NCI-H1930 (cell line): Measurements from ENCODE around the gene DNAJB11.
"Not testable (repeated sequence)": the region's sequence is repeated elsewhere in the genome, so short reads cannot be mapped to it uniquely, and the experiment has no call there.

Experiments used
- DNase-seq, 2 experiments: peaks; one replicate each; lab custom pipeline; 2025; lab: John Stamatoyannopoulos, UW

The DNAJB11 gene

DNA sequence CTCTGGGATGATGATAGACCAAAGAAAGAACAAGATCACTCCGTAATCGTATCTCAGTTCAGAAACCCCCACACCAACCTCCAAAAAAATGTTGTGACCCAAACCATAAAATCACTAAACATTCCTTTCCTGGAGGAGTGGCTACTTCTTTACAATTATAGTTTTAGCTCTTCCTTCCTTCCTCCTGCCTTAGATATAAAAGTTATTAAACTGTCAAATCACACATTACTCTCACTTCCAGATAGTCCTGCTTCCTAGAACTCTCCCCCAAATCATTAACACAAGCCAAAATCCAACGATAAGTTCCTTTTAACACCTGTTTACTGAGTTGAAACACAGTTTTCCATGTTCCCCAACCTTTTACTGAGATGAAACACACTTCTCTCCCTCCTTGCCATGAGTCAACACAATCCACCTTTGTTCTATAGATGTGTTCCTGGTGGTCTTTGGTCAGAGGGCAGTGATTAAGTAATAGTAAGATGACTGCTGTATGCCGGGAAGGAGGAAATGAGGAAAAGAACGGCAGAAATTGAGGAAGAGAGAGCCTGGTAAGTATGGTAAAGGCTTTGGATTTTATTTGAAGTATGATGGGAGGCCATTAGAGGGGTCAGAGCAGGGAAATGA lies 18.0 kb upstream of the DNAJB11 start:
- no peak for DNase-seq

DNA sequence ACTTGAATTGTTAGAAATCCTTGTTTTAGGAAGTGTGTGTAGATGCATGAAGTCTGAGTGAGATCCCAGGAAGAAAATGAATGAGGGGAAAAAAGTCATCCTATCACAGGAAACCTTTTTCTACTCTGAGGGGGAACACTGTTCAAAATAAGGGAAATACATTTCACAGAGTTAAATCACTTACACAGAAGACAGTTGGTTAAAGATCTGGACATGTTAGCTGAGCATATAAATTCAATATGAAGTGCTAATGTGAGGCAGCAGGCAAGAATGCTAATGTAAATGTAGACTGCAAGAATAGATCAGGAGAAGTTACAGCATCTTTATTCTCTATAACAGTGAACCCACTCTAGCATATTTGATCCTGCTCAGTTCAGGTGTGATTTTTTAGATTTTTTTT lies 5.9 kb upstream of the DNAJB11 start:
- no peak for DNase-seq

DNA sequence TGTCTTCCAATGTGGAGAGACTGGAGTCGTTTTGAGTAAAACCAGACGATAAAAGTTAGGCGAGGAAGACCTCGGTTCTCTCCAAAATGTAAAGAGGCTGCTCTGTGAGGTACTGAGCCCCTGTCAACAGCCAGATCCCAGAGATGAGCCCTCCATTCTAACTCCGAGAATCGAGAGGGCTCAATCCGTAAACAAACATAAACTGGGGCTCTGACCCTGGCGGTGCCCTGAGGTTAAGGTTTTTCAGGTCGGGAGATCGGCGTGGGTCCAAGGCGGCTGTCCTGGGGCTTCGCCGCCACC lies 3.8 kb upstream of the DNAJB11 start:
- no peak for DNase-seq

DNA sequence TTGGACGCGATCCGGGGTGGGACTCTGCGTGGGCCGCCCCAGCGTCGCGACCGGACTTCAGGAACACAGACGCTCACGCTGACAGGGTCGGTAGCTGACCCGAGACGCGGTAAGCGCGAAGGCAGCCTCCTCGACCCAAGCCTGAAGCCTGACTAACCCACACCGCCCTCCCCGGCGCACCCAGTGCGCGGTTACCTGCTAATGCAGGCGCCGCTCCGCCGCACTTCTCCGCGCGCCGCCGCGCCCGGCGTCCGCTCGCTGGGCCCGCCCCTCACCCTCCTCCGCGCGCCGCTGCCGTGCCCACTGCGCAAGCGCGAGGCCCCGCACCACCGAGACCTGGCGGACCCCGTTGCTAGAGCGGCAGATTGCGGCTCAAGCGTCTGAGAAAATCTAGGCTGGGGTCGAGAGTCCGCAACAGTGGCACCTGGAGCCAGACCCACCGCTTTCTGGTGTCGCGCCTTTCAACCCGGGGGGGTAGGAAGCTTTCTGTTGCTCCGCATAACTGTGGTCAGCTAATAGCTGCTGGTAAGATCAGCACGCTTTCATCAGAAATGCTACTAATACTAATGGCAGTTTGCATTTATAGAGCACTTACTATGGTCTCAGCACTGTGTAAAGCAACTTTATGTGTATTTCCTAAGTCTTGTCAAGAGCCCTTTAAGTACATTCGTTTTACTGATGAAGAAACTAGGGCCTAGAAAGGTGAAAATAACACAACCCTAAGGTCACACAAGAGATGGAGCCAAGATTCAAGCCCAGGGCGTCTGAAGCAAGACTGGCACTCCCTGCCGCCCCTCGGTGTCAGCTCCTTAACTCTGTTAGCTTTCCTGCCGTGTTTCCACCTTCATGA lies 3.2 kb upstream of the DNAJB11 start, which contains the start of gene TBCCD1:
Gene TBCCD1 (minus strand): TSS at position 268 of the 850 bp plus-strand sequence. CDS start 3,010 bp downstream, outside the sequence.
- peak; percentile 66 to 85 for DNase-seq

DNA sequence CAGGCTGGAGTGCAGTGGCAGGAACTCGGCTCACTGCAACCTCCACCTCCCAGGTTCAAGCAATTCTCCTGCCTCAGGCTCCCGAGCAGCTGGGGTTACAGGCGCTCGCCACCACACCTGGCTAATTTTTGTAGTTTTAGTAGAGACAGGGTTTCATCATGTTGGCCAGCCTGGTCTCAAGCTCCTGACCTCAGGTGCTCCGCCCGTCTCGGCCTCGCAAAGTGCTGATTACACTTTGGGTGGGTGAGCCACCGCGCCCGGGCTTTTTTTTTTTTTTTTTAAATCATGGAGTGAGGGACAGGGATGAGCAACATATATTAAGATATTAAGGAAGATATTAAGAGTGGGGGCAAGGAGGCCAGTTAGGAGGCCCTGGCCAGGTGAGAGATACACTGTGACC lies 1.2 kb upstream of the DNAJB11 start:
- not testable (repeated sequence) for DNase-seq

DNA sequence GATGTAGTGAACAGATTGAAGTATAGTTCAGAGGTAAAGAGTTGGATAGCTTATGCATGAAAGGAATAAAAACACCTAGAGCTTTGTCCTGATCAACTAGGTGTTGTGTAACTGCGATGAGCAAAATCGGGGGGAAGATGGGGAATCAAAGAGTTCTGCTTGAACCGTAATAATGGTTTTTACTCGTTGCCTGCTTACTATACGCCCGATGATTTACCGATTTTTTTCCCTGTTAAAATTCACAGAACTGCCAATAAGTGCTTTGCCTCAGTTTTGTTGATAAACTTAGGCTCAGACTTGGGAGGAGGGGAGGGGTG lies 783 bp upstream of the DNAJB11 start:
- DNase-seq: no peak

DNA sequence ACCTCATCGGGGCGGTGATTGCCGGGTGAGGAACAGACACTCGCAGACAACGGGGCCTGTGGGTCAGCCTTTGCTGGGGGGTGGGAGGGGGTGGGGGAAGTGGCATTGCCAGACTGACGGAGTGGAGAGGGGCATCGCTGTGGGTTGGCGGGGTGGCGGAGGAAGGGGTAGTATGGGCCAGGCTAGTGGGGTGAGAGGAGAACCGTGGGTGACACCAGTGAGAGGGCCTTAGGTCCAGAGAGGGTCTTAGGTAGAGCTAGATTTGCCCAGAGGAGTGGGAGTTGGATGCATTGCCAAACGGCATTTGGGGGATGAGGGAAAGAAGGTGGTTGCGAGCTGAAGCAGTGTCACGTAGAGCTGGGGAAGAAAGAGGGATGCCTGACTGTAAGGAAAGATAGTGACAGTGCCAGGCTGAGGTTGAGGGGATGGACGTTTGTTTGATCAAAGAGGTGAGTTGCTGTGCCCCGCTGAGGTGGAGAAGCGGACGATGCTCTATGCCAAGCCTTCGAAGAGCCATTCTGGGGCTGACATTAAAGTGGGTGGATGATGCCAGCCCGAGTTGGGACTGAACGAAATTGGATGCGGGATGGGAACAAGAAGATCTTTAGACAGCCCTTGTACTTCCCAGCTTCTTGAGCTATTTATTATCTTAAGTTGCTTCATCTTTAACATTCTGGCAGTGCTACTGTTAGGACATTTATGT lies 572 bp downstream of the DNAJB11 start:
- DNase-seq: no peak

DNA sequence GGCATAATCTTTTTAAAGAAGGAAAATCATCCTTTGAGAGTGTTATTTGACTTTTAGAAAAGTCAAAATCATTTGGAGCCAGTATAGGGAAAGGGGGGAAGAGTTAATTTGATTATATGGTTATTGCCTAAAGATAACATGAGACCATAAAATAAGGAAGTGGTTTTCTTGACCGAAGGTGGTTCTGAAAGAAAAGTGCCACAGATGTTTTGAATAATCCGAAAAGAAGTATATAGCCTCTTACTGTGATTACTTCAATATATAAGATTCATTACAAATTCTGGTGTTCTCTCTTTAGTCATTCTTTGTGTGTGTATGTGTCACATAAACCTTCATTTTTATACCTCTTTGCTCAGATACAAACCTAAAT lies 1.1 kb downstream of the DNAJB11 start:
- DNase-seq: no peak

DNA sequence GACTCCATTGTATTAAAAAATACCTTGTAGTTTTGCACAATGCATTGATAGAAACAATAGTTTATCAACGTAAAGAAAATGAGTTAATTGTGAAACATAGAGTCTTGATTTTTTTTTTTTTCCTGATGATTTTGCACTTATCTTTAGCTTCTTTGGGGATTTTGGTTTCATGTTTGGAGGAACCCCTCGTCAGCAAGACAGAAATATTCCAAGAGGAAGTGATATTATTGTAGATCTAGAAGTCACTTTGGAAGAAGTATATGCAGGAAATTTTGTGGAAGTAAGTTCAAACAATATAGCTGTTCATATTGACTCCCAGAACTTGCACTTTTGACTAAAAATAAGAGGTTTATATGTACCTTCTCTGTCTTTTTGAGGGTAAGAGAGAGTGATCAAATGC lies 7.0 kb downstream of the DNAJB11 start:
- no peak for DNase-seq

DNA sequence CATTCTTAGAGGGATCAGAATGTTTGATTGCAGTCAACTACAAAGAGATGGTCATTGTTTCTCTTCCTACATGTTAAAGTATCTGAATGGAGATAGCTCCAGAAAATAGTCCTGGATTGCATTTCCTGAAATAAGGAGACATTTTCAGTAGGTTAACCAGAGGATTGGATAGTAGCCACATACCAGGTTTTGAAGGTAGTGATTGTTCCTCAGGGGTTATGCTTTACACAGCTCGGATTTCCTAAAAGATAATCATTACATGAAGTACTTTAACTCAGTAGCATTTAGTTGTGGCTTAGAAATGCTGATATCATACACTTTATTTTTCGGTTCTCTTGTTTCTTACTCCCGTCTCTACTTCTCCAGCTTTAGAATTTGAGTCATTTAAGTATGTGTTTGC lies 10.3 kb downstream of the DNAJB11 start:
- no peak for DNase-seq

DNA sequence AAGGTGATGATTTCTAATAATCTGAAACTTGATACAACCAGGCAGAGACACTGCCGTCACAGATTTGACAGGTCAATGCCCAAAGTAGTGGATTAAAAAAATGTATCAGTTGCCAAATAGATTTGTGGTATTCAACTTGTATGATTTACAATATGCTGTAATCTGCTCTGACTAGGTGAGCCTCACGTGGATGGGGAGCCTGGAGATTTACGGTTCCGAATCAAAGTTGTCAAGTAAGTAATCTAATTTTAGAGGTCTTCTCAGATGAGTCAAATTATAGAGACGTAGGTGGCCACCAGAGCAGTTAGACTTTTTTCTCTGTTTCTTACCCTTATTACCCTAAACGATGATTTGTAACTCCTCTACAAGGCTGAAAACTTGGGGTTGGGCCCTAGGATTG lies 12.0 kb downstream of the DNAJB11 start:
- no peak for DNase-seq

DNA sequence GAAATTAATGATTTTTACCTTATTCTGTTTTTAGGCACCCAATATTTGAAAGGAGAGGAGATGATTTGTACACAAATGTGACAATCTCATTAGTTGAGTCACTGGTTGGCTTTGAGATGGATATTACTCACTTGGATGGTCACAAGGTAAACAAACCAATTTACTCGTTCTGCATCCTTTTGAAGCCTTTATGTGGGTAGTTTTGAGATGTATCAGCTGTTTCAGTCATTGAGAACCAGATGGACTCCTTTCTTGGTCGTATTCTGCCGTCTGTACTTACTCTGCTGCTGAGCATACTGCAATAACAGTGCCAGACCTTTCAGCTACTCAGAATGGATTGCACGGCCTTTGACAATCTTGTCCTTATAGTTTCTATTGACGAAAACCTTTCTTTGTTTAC lies 13.3 kb downstream of the DNAJB11 start:
- no peak for DNase-seq

DNA sequence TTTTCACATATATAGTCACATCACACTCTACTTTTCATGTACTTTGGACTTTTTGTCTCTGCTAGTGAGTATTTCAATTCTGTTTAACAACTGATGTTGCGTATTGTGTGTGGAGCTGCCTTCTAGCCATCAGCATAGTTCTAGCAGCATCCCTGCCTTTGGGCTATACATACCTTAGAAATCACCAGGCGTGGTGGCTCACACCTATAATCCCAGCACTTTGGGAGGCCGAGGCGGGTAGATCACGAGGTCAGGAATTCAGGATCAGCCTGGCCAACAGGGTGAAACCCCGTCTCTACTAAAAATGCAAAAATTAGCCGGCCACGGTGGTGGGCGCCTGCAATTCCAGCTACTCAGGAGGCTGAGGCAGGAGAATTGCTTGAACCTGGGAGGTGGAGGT lies 15.7 kb downstream of the DNAJB11 start:
- not testable (repeated sequence) for DNase-seq

DNA sequence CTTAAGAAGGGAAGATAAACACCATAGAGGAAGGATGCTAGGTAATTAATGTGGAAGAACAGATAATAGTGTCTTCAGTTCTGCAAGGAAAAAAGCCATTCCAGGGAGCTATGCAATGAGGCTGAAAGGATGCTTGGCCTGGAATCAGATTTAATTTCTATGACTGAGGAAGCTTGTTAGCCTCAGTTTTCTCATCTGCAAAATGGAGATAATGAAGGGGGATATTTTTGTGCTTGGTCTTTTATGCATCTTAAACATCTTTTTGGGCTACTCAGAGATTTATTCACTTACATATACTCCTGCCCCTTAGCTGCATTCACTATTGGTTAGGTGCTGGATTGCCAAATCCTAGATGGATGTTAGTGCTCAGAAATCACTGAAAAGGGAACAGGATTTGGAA lies 16.7 kb downstream of the DNAJB11 start:
- no peak for DNase-seq

DNA sequence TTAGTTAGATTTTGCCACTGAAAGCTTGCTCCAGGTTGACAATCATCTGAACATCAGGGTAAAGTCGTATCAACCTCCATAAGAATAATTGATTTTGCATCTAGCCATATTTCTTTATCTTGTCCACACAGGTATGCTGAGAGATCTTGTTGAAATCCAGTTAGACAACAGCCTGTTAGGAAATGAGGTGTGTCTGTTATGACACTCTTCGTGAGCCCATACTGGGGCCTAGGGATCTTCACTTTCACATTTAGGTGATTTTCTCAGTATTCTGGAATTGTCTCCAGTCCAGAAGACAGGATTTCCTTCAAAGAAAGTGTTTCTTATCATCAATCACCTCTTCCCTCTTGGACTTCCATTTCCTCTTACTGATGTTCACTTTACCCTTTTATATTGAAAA lies 18.1 kb downstream of the DNAJB11 start:
- DNase-seq: no peak

DNA sequence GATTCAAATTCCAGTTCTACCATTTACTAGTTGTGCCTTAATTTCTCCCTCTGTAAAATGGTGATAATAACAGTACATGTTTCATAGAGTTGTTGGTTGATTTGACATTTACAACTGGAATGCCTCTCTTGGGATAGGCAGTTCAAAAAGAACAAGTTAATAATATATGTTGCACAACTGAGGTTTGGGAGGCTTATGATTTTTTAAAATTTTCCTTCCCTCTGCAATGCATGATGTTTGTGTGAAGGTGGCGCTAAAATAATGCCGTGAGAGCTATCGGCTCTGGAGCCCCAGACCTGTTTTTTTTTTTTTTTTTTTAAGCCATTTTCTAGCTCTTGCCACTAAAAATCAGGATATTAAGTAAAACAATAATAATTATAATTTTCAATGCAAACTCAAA lies 18.6 kb downstream of the DNAJB11 start:
- no peak for DNase-seq

DNA sequence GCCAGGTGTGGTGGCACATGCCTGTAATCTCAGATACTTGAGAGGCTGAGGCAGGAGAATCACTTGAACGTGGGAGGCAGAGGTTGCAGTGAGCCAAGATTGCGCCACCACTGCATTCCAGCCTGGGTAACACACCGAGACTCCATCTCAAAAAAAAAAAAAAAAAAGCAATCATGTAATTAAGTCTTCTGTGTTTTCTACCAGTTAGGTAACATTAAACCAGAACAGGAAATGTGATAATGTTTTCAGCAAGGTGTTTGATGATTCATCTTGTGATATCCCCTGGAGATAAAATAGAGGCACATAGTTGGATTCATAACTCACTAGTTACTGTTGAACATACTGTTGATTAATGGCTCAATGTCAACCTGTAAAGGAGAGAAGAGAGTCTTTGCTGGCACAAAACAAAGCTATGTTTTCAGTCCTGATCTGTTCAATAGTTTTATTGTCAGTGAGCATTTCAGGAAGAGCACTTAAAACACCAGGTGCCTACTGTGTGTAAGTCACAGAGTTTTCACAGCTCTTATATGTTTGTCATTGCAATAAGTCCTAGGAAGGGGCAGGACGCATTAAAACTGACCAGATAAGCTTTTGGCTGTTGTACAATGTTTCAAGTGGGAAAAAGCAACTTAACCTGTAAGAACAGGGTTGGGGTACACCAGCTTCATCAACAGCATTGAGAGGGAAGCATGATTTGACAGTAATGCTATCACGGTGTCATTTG lies 19.5 kb downstream of the DNAJB11 start:
- DNase-seq: no peak

DNA sequence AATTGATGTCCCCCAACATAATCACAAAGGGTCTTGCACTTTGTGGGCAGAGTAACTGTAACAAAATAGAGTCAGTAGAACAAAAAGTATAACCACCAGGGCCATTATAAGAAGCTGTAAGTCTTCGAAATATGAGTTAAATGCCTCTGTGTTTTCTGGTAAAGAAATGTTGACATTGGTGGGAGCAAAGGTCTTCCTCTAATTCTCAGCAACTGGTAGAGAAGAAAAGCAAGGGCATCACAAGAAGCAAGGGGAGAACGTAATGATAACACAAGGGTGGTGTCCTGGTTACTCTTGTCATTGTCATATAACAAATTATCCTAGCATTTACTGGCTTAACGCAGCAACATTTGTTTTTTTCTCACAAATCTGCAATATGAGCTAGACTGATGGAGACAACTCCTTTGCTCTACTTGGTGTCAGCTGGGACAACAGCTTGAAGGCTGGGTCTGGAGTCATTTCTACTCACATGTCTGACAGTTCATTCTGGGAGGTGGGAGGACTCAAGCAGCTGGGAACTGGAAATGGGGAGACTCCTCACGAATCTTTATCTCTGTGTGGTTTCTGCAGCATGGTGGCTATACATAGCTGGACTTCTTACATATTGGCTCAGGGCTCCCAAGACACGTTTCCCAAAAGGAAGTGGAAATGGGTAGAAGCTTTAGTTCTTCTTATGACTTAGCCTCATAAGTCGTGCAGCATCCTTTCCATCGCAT lies 20.2 kb downstream of the DNAJB11 start:
- no peak for DNase-seq

DNA sequence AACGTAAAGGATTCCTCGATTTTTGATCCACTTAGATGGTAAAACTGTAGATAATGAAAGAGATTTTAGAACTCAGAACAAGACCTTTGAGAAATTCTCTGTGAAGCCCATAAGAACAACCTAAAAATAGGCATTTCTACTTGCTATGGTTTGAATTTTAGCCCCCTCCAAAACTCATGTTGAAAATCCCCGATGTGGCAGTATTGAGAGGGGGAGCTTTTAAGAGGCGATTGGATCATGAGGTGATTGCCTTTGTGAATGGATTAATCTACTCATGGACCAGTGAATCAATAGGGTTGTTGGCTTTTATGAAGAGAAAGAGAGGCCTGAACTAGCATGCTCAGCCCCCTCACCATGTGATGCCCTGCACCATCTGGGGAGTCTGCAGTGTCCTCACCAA lies 22.2 kb downstream of the DNAJB11 start:
- DNase-seq: no peak

DNA sequence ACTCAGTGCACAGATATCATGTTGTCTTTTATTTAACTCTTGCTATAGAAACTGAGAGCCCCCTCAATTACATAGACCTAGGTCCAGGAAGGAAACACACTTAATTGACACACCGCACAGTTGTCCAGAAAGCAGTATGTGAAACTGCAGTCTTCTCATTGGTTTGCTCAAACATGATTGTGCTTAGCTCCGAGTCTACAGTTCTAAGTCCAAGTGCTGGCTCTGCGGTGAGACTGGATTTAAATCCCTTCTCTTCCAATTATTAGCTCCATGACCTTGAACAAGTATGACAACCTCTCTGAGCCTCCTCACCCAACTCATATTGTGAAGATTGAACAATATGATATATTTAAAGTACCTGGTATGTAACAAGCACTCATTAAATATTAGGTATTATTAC lies 23.3 kb downstream of the DNAJB11 start:
- DNase-seq: no peak

DNA sequence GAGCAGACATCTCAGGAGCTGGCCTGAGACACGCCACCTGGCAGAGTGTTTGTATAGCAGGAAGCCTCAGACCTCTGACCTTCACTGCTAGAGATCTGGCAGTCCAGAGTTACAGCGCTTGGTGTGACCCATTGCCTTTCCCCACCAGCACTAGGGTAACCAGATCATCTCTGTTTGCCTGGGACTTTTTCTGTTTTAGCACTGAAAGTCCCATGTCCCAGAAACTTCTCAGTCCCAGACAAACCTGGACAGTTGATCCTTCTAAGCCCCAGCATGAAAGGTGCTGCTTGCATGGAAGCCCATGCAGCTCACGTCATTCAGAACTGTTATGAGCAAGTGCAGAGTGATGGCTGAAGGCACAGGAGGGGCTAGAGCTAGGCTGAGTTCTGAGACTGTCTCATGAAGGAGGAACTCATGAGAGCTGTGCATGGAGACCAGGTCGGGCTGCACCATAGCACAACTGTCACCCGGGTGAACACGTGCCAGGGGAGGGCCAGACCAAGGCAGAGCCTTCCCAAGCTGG lies 24.1 kb downstream of the DNAJB11 start:
- DNase-seq: no peak
